GM23338 (cell line): ENCODE measurements around the gene TEKT3.

ENCODE experiments used
- CTCF ChIP-seq, 2 experiments: fragments of 200-600 bp in 1 of 2; sonication (generic) in 1 of 2; conservative IDR thresholded peaks; 2 replicates each; pipeline versions ENCODE4 v1.5.1 to v1.6.1; 2016 to 2017; ENCODE audit warnings: antibody characterized with exemption in 2 of 2, low read depth in 2 of 2, mild to moderate bottlenecking in 2 of 2, moderate library complexity in 1 of 2
- EZH2 ChIP-seq: fragments of 200-600 bp; sonication (generic); IDR thresholded peaks from one replicate; pipeline ENCODE4 v1.8.0; 2017; ENCODE audit warnings: antibody characterized with exemption, mild to moderate bottlenecking, low read depth; ENCODE audit not compliant: unreplicated experiment
- EZH2phosphoT487 ChIP-seq: fragments of 200-600 bp; sonication (generic); IDR thresholded peaks from one replicate; pipeline ENCODE4 v1.8.1; 2018; ENCODE audit warnings: antibody characterized with exemption; ENCODE audit not compliant: unreplicated experiment
- POLR2AphosphoS5 ChIP-seq: IDR thresholded peaks from 2 replicates; pipeline ENCODE4 v1.6.1; 2016; ENCODE audit warnings: antibody characterized with exemption, low read depth

DNA sequence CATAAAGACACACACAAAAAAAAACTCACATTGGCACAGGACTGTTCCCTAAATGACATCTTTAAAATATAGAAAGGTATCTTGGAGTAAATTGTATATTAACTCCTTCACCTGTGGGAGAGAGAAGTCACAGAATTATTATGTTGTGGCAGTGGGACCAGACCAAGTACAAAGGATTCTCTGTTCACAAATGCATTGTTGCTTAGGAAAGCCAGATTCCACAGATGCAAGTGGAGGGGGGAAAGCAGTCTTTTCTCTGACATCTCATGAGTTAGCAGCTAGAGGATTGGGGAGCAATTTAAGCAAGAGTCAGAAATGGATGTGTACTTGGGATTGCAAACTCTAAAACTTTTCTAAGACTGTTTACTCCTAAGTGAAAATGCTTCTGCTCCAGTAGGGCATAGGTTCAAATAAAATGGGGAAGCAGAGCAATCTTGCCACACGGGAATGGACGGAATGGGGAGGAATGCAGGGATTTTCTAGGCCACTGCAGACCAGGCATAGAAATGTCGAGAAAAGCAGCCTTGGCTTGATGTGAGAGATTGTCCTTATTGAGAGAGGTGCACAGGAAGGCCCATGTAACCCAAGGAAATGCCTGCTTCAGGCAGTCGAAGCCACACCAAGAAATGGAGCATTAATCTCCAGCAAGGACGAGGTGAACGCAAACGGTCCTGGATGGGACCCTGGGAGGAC lies 72.2 kb downstream of the TEKT3 start:
- TF ChIP-seq CTCF (conservative IDR thresholded peaks at IDR 0.05; ENCODE audit: low read depth in 2 of 2) = no peak
- TF ChIP-seq EZH2 = no peak
- no peak for TF ChIP-seq POLR2AphosphoS5
- TF ChIP-seq EZH2phosphoT487 = no peak
